ENCODE results near the gene CCNF.

DNA sequence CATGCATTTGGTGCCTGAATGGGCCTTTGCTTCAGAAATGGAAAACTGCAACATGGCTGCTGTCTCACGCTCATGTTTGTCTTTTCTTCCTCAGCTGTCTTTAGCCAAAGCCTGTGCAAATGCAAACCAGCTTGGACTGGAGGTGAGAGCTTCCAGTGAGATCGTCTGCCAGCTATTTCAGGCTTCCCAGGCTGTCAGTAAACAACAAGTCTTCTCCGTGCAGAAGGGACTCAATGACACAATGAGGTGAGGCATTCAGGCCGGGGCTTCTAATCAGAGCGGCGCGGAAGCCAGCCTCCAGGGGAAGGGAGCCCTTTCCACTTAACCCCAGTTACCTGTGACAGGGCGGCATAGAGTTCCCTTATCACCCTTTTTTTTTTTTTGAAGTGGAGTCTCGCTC lies 14.3 kb downstream of the CCNF start:
- TF ChIP-seq CTCF (optimal IDR thresholded peaks at IDR 0.05 in 1 of 3, IDR thresholded peaks at IDR 0.05 in 1 of 3, conservative IDR thresholded peaks at IDR 0.05 in 1 of 3; ENCODE audit: extremely low read depth in 1 of 3, insufficient read depth in 2 of 3, low read length in 3 of 3) (no peak), EZH2 (IDR thresholded peaks at IDR 0.05; ENCODE audit: low read length) (no peak)

Measured in keratinocyte (primary cell).